Thyroid gland (tissue), 4 donors: Measurements from ENCODE around the gene STON1. TPM values are rescaled to one million over a fixed set of nuclear protein-coding genes. Genes with fewer than 3 reads are reported as not detected.

ENCODE experiments used
- DNase-seq, 2 donors: peaks; one replicate each; pipeline ENCODE4 v3.0.0-alpha.2; 2019
- H3K27ac ChIP-seq, 3 donors: fragments of 200-600 bp; sonication (generic); 1 replicate in 2 of 3; 2 replicates in 1 of 3; pipeline ENCODE4 v1.5.1; 2016 to 2019; ENCODE audit warnings: mild to moderate bottlenecking in 1 of 3, moderate library complexity in 1 of 3
- H3K27me3 ChIP-seq: fragments of 200-600 bp; sonication (generic); one replicate; pipeline ENCODE4 v1.5.1; 2019
- H3K36me3 ChIP-seq, 2 donors: fragments of 200-600 bp; sonication (generic); one replicate each; pipeline ENCODE4 v1.5.1; 2016 to 2019
- H3K4me1 ChIP-seq, 2 donors: fragments of 200-600 bp; sonication (generic); one replicate each; pipeline ENCODE4 v1.5.1; 2017 to 2019
- H3K4me3 ChIP-seq, 3 donors: fragments of 200-600 bp; sonication (generic); replicated peaks in 1 of 3; 1 replicate in 2 of 3; 2 replicates in 1 of 3; pipeline ENCODE4 v1.5.1; 2016; ENCODE audit warnings: mild to moderate bottlenecking in 1 of 3
- H3K9me3 ChIP-seq: fragments of 200-600 bp; sonication (generic); one replicate; pipeline ENCODE4 v1.5.1; 2017
- CTCF ChIP-seq, 6 experiments: fragments of 200-600 bp in 3 of 6; fragments of 450-650 bp in 3 of 6; sonication (generic) in 3 of 6; IDR thresholded peaks; one replicate each; pipeline ENCODE4 v1.5.1; 2016 to 2019; ENCODE audit warnings: antibody characterized with exemption in 6 of 6, mild to moderate bottlenecking in 2 of 6, inconsistent platforms in 1 of 6, moderate library complexity in 1 of 6
- POLR2A ChIP-seq, 2 donors: fragments of 450-650 bp; IDR thresholded peaks; one replicate each; pipeline ENCODE4 v1.6.1; 2017; ENCODE audit warnings: antibody characterized with exemption in 2 of 2, mild to moderate bottlenecking in 2 of 2, moderate library complexity in 1 of 2
- WGBS, 2 donors: methylation state at CpG; one replicate each; pipeline ENCODE4 v1.1.5; 2017; 5-methylcytosine and 5-hydroxymethylcytosine counted together
- intact Hi-C: fragments of 100-400 bp; cut with DNase I; formaldehyde crosslinking; loops from one replicate; pipeline ENCODE4 v1.15.1; 2023
- total RNA-seq, 4 donors: library from RNA; depleted of rRNA; stranded (reverse); fragments of >200 nt; gene quantifications; one replicate each; pipeline ENCODE4 v1.2.3, GENCODE V29; 2016

The STON1 gene
- total RNA-seq, 4 donors from 2014 or later, result 11.4 to 29.8 (median 15.3) TPM

GRCh38 chr2:48597492-48597891, 67.5 kb downstream of the STON1 start:
- intact Hi-C loops, result no loop called here
- DNase-seq, result no peak
- WGBS, 2 donors, result 87 to 95% methylated on average over 2 of the region's 2 CpGs
- no peaks in the 10 kb centered on the region for H3K4me1 ChIP-seq
- H3K27me3 ChIP-seq, result no peaks in the 10 kb centered on the region
- H3K4me3 ChIP-seq, result no peak overlapping the region
- no peaks in the 10 kb centered on the region for H3K9me3 ChIP-seq
- H3K36me3 ChIP-seq, result no peaks in the 10 kb centered on the region
- TF ChIP-seq POLR2A (IDR thresholded peaks at IDR 0.05), result no peak
- TF ChIP-seq CTCF (IDR thresholded peaks at IDR 0.05), result no peak
- H3K27ac ChIP-seq, result no peak overlapping the region

DNA sequence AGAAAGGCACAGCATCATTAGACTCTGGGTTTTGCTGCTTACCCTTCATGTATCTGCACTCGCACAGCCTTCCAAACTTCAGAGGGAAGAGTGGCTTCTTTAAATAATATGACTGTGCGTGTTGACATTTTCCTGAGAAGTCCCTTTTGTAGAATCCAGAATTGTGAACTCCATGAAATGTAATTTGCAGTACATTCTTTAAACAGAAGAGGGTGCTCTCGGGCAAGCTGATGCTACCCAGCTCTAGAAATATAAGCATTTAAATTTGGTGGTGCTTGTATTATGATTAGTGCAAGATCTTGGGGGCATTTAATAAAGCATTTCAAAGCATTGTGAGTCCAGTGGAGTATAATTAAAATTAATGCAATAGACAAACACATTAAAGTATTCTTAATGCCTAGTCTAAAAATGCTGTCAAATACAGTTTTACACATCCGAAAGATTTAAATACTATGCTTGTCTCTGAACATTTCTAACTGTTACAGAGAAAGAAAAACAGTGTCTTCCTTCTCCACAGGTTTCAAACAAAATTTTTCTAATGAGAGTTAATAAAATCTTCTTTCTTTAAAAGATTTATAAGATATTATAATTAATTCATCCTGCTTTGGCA, 70.4 kb downstream of the STON1 start:
- intact Hi-C loops, result loop anchor here (10.0 kb wide), 1 partner anchor 124 kb away; no protein-coding TSS in a partner anchor

DNA sequence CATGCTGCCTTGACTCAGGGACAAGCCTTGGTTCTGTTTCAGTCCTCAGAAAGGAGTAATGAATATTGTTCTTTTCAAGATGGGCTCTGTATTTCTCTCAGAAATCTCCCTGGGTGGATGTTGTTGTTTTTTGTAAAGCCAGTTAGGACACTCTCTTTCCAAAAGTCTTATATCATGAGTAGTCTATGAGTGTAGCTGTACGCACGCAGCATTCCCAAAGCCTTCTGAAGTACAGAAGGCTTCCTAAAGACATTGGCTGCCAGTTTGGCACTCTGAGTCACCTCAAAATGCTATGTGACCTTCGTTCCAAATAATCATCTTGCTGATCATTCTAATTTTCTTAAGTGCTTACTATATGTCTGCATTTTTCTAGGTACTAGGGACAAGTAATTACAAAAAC, 71.0 kb downstream of the STON1 start:
- Histone ChIP-seq H3K27ac (no peak overlapping the region), H3K4me1 (no peaks in the 10 kb centered on the region), H3K9me3 (no peaks in the 10 kb centered on the region), H3K27me3 (no peaks in the 10 kb centered on the region), H3K4me3 (no peak overlapping the region), H3K36me3 (no peaks in the 10 kb centered on the region)
- 76 to 77% methylated on average over 3 of the region's 3 CpGs for WGBS, 2 donors
- no peak for DNase-seq
- intact Hi-C loops, result loop anchor here (10.0 kb wide), 1 partner anchor 124 kb away; no protein-coding TSS in a partner anchor
- TF ChIP-seq CTCF (IDR thresholded peaks at IDR 0.05), result no peak
- TF ChIP-seq POLR2A (IDR thresholded peaks at IDR 0.05), result no peak

More for the DNA sequence above, 70.4 kb downstream of the STON1 start:
- TF ChIP-seq POLR2A (IDR thresholded peaks at IDR 0.05) (no peak), CTCF (IDR thresholded peaks at IDR 0.05) (peak; percentile 47 to 75 (median 58))
- Histone ChIP-seq H3K4me3 (no peak overlapping the region), H3K9me3 (no peaks in the 10 kb centered on the region), H3K4me1 (no peaks in the 10 kb centered on the region), H3K36me3 (no peaks in the 10 kb centered on the region), H3K27me3 (no peaks in the 10 kb centered on the region), H3K27ac (no peak overlapping the region)
- no peak for DNase-seq
- WGBS, 2 donors, result 35 to 38% methylated on average over 4 of the region's 4 CpGs

GRCh38 chr2:48601349-48601748, 71.4 kb downstream of the STON1 start:
- H3K36me3 ChIP-seq, result no peaks in the 10 kb centered on the region
- no peaks in the 10 kb centered on the region for H3K9me3 ChIP-seq
- DNase-seq, result peak; percentile 44 to 52
- H3K27ac ChIP-seq, result no peak overlapping the region
- 45 to 52% methylated on average over 7 of the region's 7 CpGs for WGBS, 2 donors
- TF ChIP-seq CTCF (IDR thresholded peaks at IDR 0.05), result peak in 4 of 6 experiments; percentile 20 to 45 (median 34)
- no peak for TF ChIP-seq POLR2A (IDR thresholded peaks at IDR 0.05)
- H3K4me3 ChIP-seq, result no peak overlapping the region
- intact Hi-C loops, result loop anchor here (10.0 kb wide), 1 partner anchor 123 kb away; no protein-coding TSS in a partner anchor
- H3K27me3 ChIP-seq, result no peaks in the 10 kb centered on the region
- H3K4me1 ChIP-seq, result no peaks in the 10 kb centered on the region

DNA sequence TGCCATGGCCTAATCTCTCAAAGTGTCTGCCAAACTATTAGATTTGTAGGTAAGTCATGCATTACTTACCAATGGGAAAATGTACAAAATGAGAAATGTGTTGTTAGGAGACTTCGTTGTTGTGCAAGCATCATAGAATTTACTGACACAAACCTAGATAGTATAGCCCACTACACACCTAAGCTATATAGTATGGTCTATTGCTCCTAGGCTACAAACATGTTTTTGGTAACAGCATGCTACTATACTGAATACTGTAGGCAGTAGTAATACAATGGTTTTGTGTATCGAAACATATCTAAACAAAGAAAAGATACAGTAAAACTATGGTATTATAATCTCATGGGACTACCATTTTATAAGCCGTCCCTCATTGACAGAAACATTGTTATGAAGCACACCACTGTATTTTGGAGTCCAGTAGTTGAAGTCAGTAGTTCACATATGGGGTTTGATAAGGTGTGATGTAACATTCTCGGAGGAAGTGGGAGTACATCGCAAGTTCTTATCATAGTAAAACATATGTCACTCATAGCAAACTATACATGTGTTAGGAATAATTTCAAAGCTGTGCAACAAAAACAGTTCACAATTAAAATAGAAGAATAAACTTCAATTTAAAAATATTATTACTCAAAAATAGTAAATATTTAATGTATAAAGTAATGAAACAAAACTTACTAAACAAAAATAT, 75.7 kb downstream of the STON1 start:
- TF ChIP-seq POLR2A (IDR thresholded peaks at IDR 0.05) (no peak), CTCF (IDR thresholded peaks at IDR 0.05) (no peak)
- DNase-seq, result no peak
- Histone ChIP-seq H3K27ac (no peak overlapping the region), H3K36me3 (no peaks in the 10 kb centered on the region), H3K9me3 (no peaks in the 10 kb centered on the region), H3K4me1 (no peaks in the 10 kb centered on the region), H3K27me3 (no peaks in the 10 kb centered on the region), H3K4me3 (no peak overlapping the region)
- intact Hi-C loops, result loop anchor here (10.0 kb wide), 1 partner anchor 119 kb away; no protein-coding TSS in a partner anchor
- WGBS, 2 donors, result 89 to 93% methylated on average over 5 of the region's 5 CpGs
